HG03565 (cell line): ENCODE data around the gene ELOVL2.
"Not testable (repeated sequence)": the region's sequence is repeated elsewhere in the genome, so short reads cannot be mapped to it uniquely, and the experiment has no call there.

Experiments
- ATAC-seq: cut with Tn5 transposase; IDR thresholded peaks from one replicate; pipeline ENCODE4 v1.9.1; 2021; ENCODE audit warnings: mild to moderate bottlenecking, moderate library complexity; ENCODE audit not compliant: unreplicated experiment

The ELOVL2 gene

GRCh38 chr6:11025921-11026635 is 18.0 kb downstream of the ELOVL2 start:
- peak; percentile 78 for ATAC-seq

DNA sequence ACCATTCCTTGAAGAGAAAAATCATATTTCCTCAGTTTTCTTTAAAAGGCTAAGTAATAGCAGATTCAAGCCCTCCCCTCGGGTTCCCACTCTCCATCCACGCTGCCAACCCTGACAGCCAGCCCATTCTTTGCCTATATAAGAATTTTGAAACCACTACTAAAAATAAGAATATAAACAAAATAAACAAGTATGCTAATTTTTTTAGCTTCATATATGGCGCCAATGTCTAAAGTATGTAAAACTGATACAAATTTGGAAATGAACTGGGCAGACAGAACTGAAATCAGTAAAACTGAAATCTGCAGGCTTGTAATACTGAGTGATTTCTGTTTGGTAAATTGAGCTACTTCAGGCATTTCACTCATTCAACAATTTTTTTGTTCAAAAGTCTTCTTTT is 19.0 kb downstream of the ELOVL2 start:
- no peak for ATAC-seq

DNA sequence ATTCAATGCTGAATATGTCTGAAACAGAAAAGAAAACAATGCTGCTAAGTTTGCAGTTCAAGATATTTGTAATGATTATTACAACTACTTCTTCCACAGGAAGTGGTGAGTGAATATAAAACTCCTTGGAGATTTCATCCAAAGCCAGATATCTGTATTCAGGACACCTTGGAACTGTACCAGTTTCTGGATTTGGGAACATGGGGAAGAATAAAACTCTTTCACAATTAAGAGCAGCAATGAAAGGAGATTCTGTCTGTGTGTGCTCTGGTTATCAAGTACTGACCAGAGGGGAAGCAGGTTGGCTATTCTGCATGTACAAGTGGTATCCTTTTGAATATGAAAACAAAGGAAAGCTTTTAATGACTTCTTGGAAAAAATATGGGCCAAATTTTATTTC is 21.1 kb downstream of the ELOVL2 start:
- ATAC-seq: no peak

DNA sequence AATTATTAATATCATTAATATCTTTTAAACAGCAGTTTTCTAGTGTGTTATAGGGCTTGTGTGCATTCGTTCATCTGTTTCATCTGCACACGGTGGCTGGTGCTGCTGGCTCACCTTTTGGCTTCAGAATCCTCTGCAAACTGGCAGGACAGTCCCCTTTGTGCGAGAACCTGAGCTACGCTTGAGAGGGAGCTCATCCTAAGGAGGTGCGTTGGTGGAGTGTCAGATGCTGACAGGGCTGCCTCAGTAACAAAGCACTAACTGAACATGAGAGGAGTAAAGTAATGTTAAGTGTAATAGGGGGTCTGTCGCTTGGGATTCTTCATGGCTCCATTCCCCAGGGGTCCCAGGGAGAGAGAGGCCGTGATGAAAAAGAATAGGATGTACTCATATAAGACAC is 22.4 kb downstream of the ELOVL2 start:
- ATAC-seq: no peak

GRCh38 chr6:11021003-11021402 is 23.1 kb downstream of the ELOVL2 start:
- no peak for ATAC-seq

GRCh38 chr6:11018225-11018624 is 25.9 kb downstream of the ELOVL2 start:
- no peak for ATAC-seq

DNA sequence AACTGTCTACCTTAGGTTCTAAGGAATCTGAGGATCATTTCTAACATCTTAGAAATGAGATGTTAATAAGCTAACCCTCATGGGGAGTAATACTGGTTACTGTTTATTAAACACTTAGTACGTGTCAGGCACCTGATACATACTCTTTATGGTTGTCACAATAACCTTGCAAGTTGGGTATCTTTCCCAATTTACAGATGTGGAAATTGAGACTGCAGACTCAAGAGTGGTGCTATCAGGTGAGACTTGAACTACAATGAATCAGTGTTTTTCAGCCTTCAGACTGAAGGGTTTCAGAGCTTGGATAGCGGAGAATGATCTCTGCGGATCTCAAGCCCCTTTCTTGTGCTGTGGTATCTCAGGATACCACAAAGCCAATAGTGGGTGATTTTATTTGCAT is 27.0 kb downstream of the ELOVL2 start:
- ATAC-seq: no peak

GRCh38 chr6:11016452-11016851 is 27.7 kb downstream of the ELOVL2 start:
- ATAC-seq: no peak

DNA sequence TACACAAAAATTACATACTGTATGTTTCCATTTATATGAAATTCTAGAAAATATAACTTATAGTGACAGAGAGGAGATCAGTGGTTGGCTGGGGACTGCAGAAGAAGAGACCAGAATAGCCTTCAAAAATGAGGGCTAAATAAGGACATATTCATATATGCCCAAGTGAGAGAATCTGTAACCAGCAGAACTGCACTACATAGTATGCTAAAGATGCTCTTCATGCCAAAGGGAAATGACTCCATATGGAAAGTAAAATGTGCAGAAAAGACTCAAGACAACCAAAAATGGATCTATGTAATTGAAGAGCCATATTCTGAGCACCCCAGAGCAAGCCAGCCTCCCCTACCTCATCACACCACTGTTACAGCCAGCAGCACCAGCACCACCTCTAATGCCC is 29.0 kb downstream of the ELOVL2 start:
- no peak for ATAC-seq

- no peak for ATAC-seq
Measured at GRCh38 chr6:11013721-11014070, 30.4 kb downstream of the ELOVL2 start.

DNA sequence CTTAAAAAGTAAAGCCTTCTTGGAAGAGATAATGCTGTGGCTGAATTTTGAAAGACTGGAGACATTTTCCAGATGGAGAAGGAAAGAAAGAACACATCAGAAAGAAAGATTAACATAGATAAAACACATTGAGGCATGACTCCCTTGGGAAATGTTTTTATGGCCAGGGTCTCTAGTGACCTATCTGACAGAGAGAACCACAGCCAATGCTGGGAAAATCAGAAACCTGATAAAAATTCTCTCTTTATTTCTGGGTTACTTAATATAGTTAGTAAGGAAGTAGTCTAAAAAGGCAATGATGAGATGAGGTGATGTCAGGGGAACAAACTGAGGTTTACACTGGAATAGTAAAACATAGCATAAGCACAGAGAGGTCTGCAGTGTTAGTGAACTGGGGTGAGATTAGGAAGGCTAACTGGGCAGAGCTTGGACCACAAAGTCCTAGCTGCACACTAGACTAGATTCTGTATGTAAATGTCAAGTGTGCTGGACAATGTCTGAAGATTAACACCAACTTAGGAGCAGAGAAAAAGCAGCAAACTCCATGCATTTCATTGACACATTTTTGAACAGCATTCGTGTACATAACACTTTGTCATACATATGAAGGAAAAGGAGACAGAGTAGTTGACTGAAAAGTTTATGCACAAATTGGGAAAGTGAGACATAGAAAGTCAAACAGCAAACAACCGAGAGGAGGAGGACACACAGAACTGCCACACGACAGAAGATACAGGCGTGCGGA is 31.0 kb downstream of the ELOVL2 start:
- no peak for ATAC-seq

- ATAC-seq: no peak
Measured at GRCh38 chr6:11012295-11012754, 31.8 kb downstream of the ELOVL2 start.

- ATAC-seq: no peak
Measured at GRCh38 chr6:11011787-11012234, 32.3 kb downstream of the ELOVL2 start.

DNA sequence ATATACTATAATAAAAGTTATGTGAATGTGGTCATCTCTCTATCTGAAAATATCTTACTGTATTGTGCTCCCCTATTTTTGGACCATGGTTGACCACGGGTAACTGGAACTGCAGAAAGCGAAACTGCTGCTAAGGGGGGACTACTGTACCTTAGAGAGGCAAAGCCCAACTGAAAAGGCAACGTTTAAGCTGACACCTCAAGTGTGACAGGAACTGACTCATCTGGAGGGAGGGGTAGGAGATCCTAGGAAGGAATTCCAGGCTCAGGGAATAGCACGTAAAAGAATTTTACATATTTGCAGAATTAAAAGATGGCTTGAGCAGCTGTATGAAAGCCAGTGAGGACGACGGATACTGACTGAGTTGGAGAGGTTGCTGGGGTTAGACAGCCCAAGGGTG is 34.8 kb downstream of the ELOVL2 start:
- peak; percentile 75 for ATAC-seq

GRCh38 chr6:11008821-11009220 is 35.3 kb downstream of the ELOVL2 start:
- ATAC-seq: no peak

DNA sequence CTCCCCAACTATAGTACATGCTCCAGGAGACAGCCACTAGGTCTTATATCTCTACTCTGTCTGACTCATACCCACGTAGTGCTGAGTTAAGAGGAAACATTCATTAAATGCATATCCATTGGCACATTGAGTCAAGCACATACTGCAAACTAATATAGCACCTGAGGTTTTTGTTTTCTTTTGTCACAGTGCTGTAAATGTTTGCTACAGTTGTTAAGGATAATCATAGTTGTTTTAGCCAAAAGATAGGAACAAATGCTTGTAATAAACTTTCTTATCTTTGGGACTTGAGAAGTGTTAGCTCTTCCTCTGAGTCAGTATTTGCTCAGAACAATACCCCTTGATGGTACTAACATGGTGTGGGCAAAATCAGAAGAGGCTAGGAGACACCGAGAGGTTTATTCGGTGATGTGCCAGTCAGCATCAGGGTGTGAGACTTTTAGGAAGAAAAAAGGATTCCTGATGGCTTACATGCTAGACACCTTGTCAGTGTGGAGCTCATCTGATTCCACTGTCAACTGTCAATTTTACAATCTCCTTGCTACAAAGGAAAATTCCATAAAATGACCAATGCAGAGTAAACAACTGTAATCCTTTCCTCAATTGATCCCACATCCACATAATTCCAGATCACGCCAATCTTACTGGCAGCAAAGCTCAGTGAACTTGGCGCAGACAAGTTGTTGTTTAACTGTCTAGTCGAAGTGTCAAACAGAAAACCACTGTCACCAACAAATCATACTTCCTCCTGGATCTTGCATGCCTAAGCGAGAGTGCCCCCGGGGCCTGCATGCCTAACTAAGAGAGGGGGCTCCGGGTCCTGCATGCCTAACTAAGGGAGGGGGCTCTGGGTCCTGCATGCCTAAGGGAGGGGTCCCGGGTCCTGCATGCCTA is 36.1 kb downstream of the ELOVL2 start:
- ATAC-seq: no peak

DNA sequence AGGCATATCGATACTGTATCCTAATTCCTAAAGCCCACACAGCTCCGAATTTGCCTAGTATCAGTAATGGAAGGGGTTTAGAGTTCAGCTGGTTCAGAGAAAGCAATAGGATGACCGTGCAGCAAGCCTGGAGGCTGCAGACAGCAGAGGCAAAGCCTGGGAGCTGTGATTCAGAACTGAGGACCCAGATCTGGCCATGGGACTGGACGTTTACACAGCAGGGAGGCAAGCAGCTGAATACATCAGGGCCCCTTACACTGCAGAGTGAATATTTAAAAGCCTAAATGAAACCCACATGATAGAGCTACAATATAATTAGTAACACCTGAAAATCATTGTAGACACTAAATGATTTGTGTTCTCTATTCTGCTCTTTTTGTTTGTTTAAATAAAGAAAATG is 38.0 kb downstream of the ELOVL2 start:
- ATAC-seq: no peak

DNA sequence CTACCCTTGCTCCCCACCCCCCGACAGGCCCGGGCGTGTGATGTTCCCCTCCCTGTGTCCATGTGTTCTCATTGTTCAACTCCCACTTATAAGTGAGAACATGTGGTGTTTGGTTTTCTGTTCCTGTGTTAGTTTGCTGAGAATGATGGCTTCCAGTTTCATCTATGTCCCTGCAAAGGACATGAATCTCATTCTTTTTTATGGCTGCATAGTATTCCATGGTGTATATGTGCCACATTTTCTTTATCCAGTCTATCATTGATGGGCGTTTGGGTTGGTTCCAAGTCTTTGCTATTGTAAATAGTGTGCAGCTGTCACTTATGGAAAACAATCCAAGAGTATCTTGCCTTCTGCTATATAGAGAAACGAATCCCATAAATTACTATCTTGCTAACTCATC is 40.8 kb downstream of the ELOVL2 start:
- not testable (repeated sequence) for ATAC-seq

DNA sequence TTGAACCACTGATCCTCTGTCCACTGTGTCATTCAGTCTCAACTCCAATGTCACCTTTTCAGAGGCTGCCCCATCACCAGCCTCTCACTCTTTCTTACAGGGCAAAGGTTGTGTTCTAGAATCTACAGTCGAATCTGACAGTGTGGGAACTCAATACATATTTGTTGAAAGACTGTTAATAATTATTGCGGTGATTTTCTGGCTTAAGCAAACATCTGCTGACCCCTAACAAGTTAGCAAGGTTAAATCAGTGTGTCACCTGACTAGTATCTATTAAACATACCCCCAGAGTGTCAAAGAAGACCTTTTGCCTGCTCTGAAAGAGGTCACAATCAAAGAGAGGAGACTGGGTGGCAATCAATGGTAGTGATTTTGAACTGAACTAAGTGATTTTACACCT is 41.9 kb downstream of the ELOVL2 start:
- no peak for ATAC-seq

DNA sequence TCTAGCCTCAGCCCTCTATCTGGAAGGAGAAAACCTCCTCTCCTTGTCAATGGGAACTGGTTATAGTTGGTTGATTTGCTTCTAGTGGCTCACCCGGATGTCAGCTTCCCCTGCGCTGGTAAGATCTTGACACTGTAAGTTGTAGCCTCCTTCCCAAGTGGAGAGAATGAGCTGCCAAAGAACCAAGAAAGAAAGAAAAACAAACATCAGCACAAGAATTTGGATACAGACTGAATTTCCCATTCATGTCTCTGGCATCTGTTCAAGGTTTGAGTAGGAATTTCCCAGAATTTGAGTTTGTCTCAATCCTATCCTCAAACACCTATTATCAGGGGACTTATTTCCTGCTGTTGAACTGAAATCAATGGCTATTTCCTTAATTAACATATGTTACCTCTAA is 44.1 kb downstream of the ELOVL2 start:
- no peak for ATAC-seq

GRCh38 chr6:10995114-10995707 is 48.9 kb downstream of the ELOVL2 start:
- ATAC-seq: no peak
